ENCODE data around the gene AUTS2.

The AUTS2 gene

GRCh38 chr7:70520611-70521010 lies 922.3 kb downstream of the AUTS2 start:
- TF ChIP-seq CTCF (IDR thresholded peaks at IDR 0.05; ENCODE audit: borderline replicate concordance, insufficient read depth, low read depth, low read length), result no peak
- H3K4me3 ChIP-seq (ENCODE audit: low read depth, low read length), result no peak overlapping the region

GRCh38 chr7:70523249-70523988 lies 925.1 kb downstream of the AUTS2 start:
- no peak for TF ChIP-seq CTCF (IDR thresholded peaks at IDR 0.05; ENCODE audit: borderline replicate concordance, insufficient read depth, low read depth, low read length)
- no peak overlapping the region for H3K4me3 ChIP-seq (ENCODE audit: low read depth, low read length)

- TF ChIP-seq CTCF (IDR thresholded peaks at IDR 0.05; ENCODE audit: borderline replicate concordance, insufficient read depth, low read depth, low read length), result no peak
Measured at GRCh38 chr7:70523989-70524351, 925.7 kb downstream of the AUTS2 start.

GRCh38 chr7:70525991-70526390 lies 927.7 kb downstream of the AUTS2 start:
- no peak for TF ChIP-seq CTCF (IDR thresholded peaks at IDR 0.05; ENCODE audit: borderline replicate concordance, insufficient read depth, low read depth, low read length)
- no peak overlapping the region for H3K4me3 ChIP-seq (ENCODE audit: low read depth, low read length)

More at GRCh38 chr7:70523989-70524351, 925.7 kb downstream of the AUTS2 start:
- H3K4me3 ChIP-seq (ENCODE audit: low read depth, low read length), result no peak overlapping the region

GRCh38 chr7:70527520-70528115 lies 929.3 kb downstream of the AUTS2 start:
- no peak for TF ChIP-seq CTCF (IDR thresholded peaks at IDR 0.05; ENCODE audit: borderline replicate concordance, insufficient read depth, low read depth, low read length)
- H3K4me3 ChIP-seq (ENCODE audit: low read depth, low read length), result no peak overlapping the region

- no peak for TF ChIP-seq CTCF (IDR thresholded peaks at IDR 0.05; ENCODE audit: borderline replicate concordance, insufficient read depth, low read depth, low read length)
- H3K4me3 ChIP-seq (ENCODE audit: low read depth, low read length), result no peak overlapping the region
Measured at GRCh38 chr7:70529436-70529835, 931.2 kb downstream of the AUTS2 start.

Measured in GM12875 (cell line).